Measurements from ENCODE around the gene CHD6.

CHD6 gene

GRCh38 chr20:41362748-41363140 lies 255.4 kb downstream of the CHD6 start:
- no peak for DNase-seq

GRCh38 chr20:41361757-41362747 lies 256.1 kb downstream of the CHD6 start:
- DNase-seq = no peak

GRCh38 chr20:41360831-41361756 lies 257.1 kb downstream of the CHD6 start:
- DNase-seq = no peak

GRCh38 chr20:41359541-41360011 lies 258.6 kb downstream of the CHD6 start:
- DNase-seq = no peak

GRCh38 chr20:41358717-41359116 lies 259.5 kb downstream of the CHD6 start:
- no peak for DNase-seq

- no peak for DNase-seq
Measured at GRCh38 chr20:41358230-41358629, 259.9 kb downstream of the CHD6 start.

- no peak for DNase-seq
Measured at GRCh38 chr20:41357424-41358163, 260.6 kb downstream of the CHD6 start.

GRCh38 chr20:41356951-41357350 lies 261.2 kb downstream of the CHD6 start:
- no peak for DNase-seq

- DNase-seq = no peak
Measured at GRCh38 chr20:41355598-41356203, 262.5 kb downstream of the CHD6 start.

- DNase-seq = no peak
Measured at GRCh38 chr20:41355192-41355591, 263.0 kb downstream of the CHD6 start.

GRCh38 chr20:41353530-41353929 lies 264.6 kb downstream of the CHD6 start:
- no peak for DNase-seq

GRCh38 chr20:41352666-41353065 lies 265.5 kb downstream of the CHD6 start:
- DNase-seq = no peak

GRCh38 chr20:41352106-41352505 lies 266.1 kb downstream of the CHD6 start:
- DNase-seq = no peak

Data from CD4-positive, alpha-beta T cell treated with Interferon alpha-2 for 1 hour (primary cell).